GM12878 (cell line): ENCODE results near the gene HPRT1. TPM values are rescaled to one million over a fixed set of nuclear protein-coding genes. Genes with fewer than 3 reads are reported as not detected.

ENCODE experiments used
- ATAC-seq: fragments of 200-7000 bp; cut with Tn5 transposase; 3 replicates; pipeline ENCODE4 v1.9.1; 2020; ENCODE audit warnings: mild to moderate bottlenecking, moderate library complexity
- BruUV-seq: library from RNA; stranded (reverse); fragments of 400-500 nt; replicated peaks from 2 replicates; lab custom pipeline; 2021; lab: Mats Ljungman, UMichigan
- CTCF ChIA-PET: fragments of 300-600 bp; sonication (Branson Sonifier 250); formaldehyde crosslinking; extraction: SDS; loops from one replicate; lab custom pipeline; 2021; ENCODE audit warnings: inconsistent platforms; lab: Yijun Ruan, JAX
- POLR2A ChIA-PET: fragments of 350-600 bp; formaldehyde crosslinking; extraction: SDS; loops from one replicate; lab custom pipeline; 2021; ENCODE audit warnings: inconsistent platforms; lab: Charles Lee
- RAD21 ChIA-PET: fragments of 300-600 bp; sonication (Branson Sonifier 250); formaldehyde crosslinking; loops from one replicate; lab custom pipeline; 2023; ENCODE audit warnings: antibody characterized with exemption; ENCODE audit not compliant: unreplicated experiment; lab: Charles Lee
- SMC1A ChIA-PET: fragments of 300-600 bp; sonication (Branson Sonifier 250); formaldehyde crosslinking; loops from one replicate; lab custom pipeline; 2023; ENCODE audit not compliant: unreplicated experiment, uncharacterized antibody; lab: Charles Lee
- DNase-seq: peaks from one replicate; pipeline ENCODE4 v3.0.0-alpha.2; 2011; ENCODE audit warnings: low read depth, low spot score
- FAIRE-seq: peaks from 3 replicates; lab custom pipeline; 2011; peaks lifted over from hg19 to GRCh38; lab: Jason Lieb, UNC
- H2AFZ ChIP-seq: 2 replicates; pipeline ENCODE4 v1.6.0; 2011; ENCODE audit warnings: low read depth, low read length, control low read depth; ENCODE audit not compliant: control insufficient read depth
- H3K27ac ChIP-seq: 2 replicates; pipeline ENCODE4 v1.5.1; 2011; ENCODE audit warnings: control low read depth; ENCODE audit not compliant: control insufficient read depth, insufficient read depth
- H3K27me3 ChIP-seq, 2 experiments: replicated peaks in 1 of 2; 2 replicates each; pipeline versions ENCODE4 v1.6.0 to v1.6.1; 2011; ENCODE audit warnings: low read length in 1 of 2; ENCODE audit not compliant: control insufficient read depth in 2 of 2, insufficient read depth in 2 of 2
- H3K36me3 ChIP-seq, 2 experiments: 2 replicates each; pipeline ENCODE4 v1.5.1; 2011; ENCODE audit warnings: low read length in 1 of 2; ENCODE audit not compliant: control insufficient read depth in 2 of 2, insufficient read depth in 2 of 2
- H3K4me1 ChIP-seq: 2 replicates; pipeline ENCODE4 v1.6.1; 2011; ENCODE audit warnings: mild to moderate bottlenecking, low read length, moderate library complexity, mixed read lengths; ENCODE audit not compliant: control insufficient read depth, insufficient read depth
- H3K4me2 ChIP-seq: 2 replicates; pipeline ENCODE4 v1.6.0; 2011; ENCODE audit warnings: control low read depth; ENCODE audit not compliant: control insufficient read depth, insufficient read depth
- H3K4me3 ChIP-seq: fragments of 200-600 bp; sonication (generic); 2 replicates; pipeline ENCODE4 v1.5.1; 2016
- H3K79me2 ChIP-seq: 2 replicates; pipeline ENCODE4 v1.6.0; 2011; ENCODE audit warnings: low read length; ENCODE audit not compliant: control insufficient read depth, insufficient read depth
- H3K9ac ChIP-seq: 2 replicates; pipeline ENCODE4 v1.8.0; 2011; ENCODE audit warnings: low read length, control low read depth, mixed read lengths; ENCODE audit not compliant: control insufficient read depth, insufficient read depth
- H3K9me3 ChIP-seq: replicated peaks from 3 replicates; pipeline ENCODE4 v1.5.1; 2011; ENCODE audit warnings: mild to moderate bottlenecking, low read length; ENCODE audit not compliant: control insufficient read depth, insufficient read depth
- H4K20me1 ChIP-seq: 2 replicates; pipeline ENCODE4 v1.6.0; 2011; ENCODE audit not compliant: control insufficient read depth, insufficient read depth
- BRCA1 ChIP-seq: IDR thresholded peaks from 2 replicates; pipeline ENCODE4 v1.6.1; 2011; ENCODE audit warnings: low read depth, low read length, improper control_type of control experiment
- CBFB ChIP-seq: IDR thresholded peaks from 2 replicates; pipeline ENCODE4 v1.6.1; 2016; ENCODE audit warnings: antibody characterized with exemption, low read depth
- EED ChIP-seq: sonication (generic); IDR thresholded peaks from 2 replicates; pipeline ENCODE4 v1.6.1; 2016; ENCODE audit warnings: antibody characterized with exemption, low read depth
- FOXK2 ChIP-seq: fragments of 450-650 bp; IDR thresholded peaks from 2 replicates; pipeline ENCODE4 v1.6.1; 2017; ENCODE audit warnings: mild to moderate bottlenecking, moderate library complexity
- GABPA ChIP-seq: IDR thresholded peaks from 2 replicates; pipeline ENCODE4 v1.6.1; 2014; ENCODE audit warnings: antibody characterized with exemption, low read depth, mild to moderate bottlenecking, inconsistent platforms
- JUND ChIP-seq: IDR thresholded peaks from 2 replicates; pipeline ENCODE4 v1.6.1; 2012; ENCODE audit warnings: low read depth, mild to moderate bottlenecking, low read length, improper control_type of control experiment, moderate library complexity
- MYB ChIP-seq: fragments of 150-350 bp; IDR thresholded peaks from 2 replicates; pipeline ENCODE4 v1.6.1; 2014; ENCODE audit warnings: mild to moderate bottlenecking, low read depth, low read length, borderline replicate concordance
- MYC ChIP-seq: IDR thresholded peaks from 2 replicates; pipeline ENCODE4 v1.6.1; 2011; ENCODE audit warnings: mild to moderate bottlenecking, low read length, moderate library complexity, inconsistent platforms; ENCODE audit not compliant: insufficient read depth, insufficient replicate concordance, insufficient read length, severe bottlenecking
- NRF1 ChIP-seq: conservative IDR thresholded peaks from 2 replicates; pipeline ENCODE4 v1.6.1; 2011; ENCODE audit warnings: mild to moderate bottlenecking, low read depth, low read length, improper control_type of control experiment
- RELA ChIP-seq: fragments of 450-650 bp; IDR thresholded peaks from 2 replicates; pipeline ENCODE4 v1.8.0; 2014; ENCODE audit warnings: borderline replicate concordance; ENCODE audit not compliant: partially characterized antibody
- SREBF1 ChIP-seq: IDR thresholded peaks from 2 replicates; pipeline ENCODE4 v1.6.1; 2012; ENCODE audit warnings: mild to moderate bottlenecking, low read length
- SREBF2 ChIP-seq: IDR thresholded peaks from 2 replicates; pipeline ENCODE4 v1.6.1; 2012; ENCODE audit warnings: mild to moderate bottlenecking, low read length
- SUZ12 ChIP-seq: fragments of 200-600 bp; sonication (generic); IDR thresholded peaks from one replicate; pipeline ENCODE4 v1.6.1; 2018; ENCODE audit warnings: antibody characterized with exemption, mild to moderate bottlenecking; ENCODE audit not compliant: unreplicated experiment
- YBX1 ChIP-seq: fragments of 450-650 bp; IDR thresholded peaks from 2 replicates; pipeline ENCODE4 v1.6.1; 2016; ENCODE audit warnings: antibody characterized with exemption
- YY1 ChIP-seq: IDR thresholded peaks from 2 replicates; pipeline ENCODE4 v1.6.1; 2011; ENCODE audit warnings: low read depth, mild to moderate bottlenecking, low read length
- WGBS: methylation state at CpG from one replicate; pipeline ENCODE4 v1.1.6; 2016; ENCODE audit warnings: low lambda C conversion rate; ENCODE audit not compliant: insufficient replicate concordance, insufficient coverage; ENCODE audit errors: missing lambda C conversion rate; 5-methylcytosine and 5-hydroxymethylcytosine counted together
- in situ Hi-C: fragments of 300-500 bp; cut with MboI; formaldehyde crosslinking; loops from 9 replicates; pipeline ENCODE4 v1.14.3; 2018; ENCODE audit warnings: mixed read lengths
- intact Hi-C: fragments of 100-400 bp; cut with micrococcal nuclease; formaldehyde crosslinking; loops from one replicate; pipeline ENCODE4 v1.14.2; 2022; ENCODE audit not compliant: unreplicated experiment
- polyA plus RNA-seq, 11 experiments: library from polyadenylated mRNA; depleted of rRNA in 4 of 11; unstranded in 6 of 11; stranded (reverse) in 5 of 11; fragments of >200 nt; fragmentation: Nextera tagmentation in 4 of 11; fragmentation: Illumina TruSeq in 1 of 11; extraction: Ambion mirVana in 4 of 11; extraction: Trizol in 1 of 11; gene quantifications; 1 replicate in 1 of 11; 2 replicates in 10 of 11; pipeline versions ENCODE4 v1.2.1 to v1.2.3, GENCODE V29; 2011 to 2016; ENCODE audit warnings: inconsistent platforms in 2 of 11, missing spikeins in 2 of 11, low read depth in 1 of 11
- total RNA-seq, 4 experiments: library from RNA; depleted of rRNA in 3 of 4; stranded (reverse); fragments of >200 nt in 3 of 4; fragmentation: Illumina TruSeq in 1 of 4; extraction: Trizol in 1 of 4; gene quantifications; 2 replicates each; pipeline versions ENCODE4 v1.2.1 to v1.2.3, GENCODE V29; 2013 to 2021

Gene HPRT1
- total and polyA plus RNA-seq, 10 of the 15 experiments (the other 5 are each of a cell fraction or from before 2014, with no cell fraction given), result 19.3 to 161 (median 92.7) TPM

- TF ChIP-seq SUZ12, result no peak
- TF ChIP-seq NRF1, result no peak
- no peak for TF ChIP-seq RELA
- no peak for TF ChIP-seq SREBF1
- TF ChIP-seq EED, result no peak
- no peak for TF ChIP-seq GABPA
- TF ChIP-seq JUND, result no peak
- no peak for TF ChIP-seq YY1
- TF ChIP-seq SREBF2, result no peak
- TF ChIP-seq FOXK2, result no peak
- no peak for TF ChIP-seq YBX1
- no peak for TF ChIP-seq CBFB
- TF ChIP-seq BRCA1, result no peak
- no peak for TF ChIP-seq MYB
- no peak for TF ChIP-seq MYC
- no peaks in the 10 kb centered on the region for H3K79me2 ChIP-seq
- intact Hi-C loops, result no loop called here
- no peaks in the 10 kb centered on the region; the same call in 1 of the 3 replicates for H3K9me3 ChIP-seq
- in situ Hi-C loops, result no loop called here
- H3K36me3 ChIP-seq, result no peaks in the 10 kb centered on the region
- ChIA-PET RAD21 (no interaction called here), CTCF (no interaction called here), SMC1A (no interaction called here), POLR2A (no interaction called here)
- DNase-seq (no peak), ATAC-seq (no peak), FAIRE-seq (no peak)
- no peak overlapping the region for H3K4me3 ChIP-seq
- no peaks in the 10 kb centered on the region for H4K20me1 ChIP-seq
- no TSS peak for BruUV-seq
- no peak overlapping the region for H3K27ac ChIP-seq
- no peaks in the 10 kb centered on the region for H3K4me1 ChIP-seq
- no peak overlapping the region for H3K9ac ChIP-seq
- no peak overlapping the region for H3K4me2 ChIP-seq
- H3K27me3 ChIP-seq, result peaks cover 0 to 3% of the 10 kb centered on the region in 2 experiments; a peak in 2 of 4 replicates
- WGBS, result 68% methylated on average over 27 of the region's 52 CpGs
- no peak overlapping the region for H2AFZ ChIP-seq
Measured at GRCh38 chrX:134544513-134545151, 84.7 kb downstream of the HPRT1 start.
